EL (cell line): Measurements from ENCODE around the gene SFXN1.
"Not testable (repeated sequence)": the region's sequence is repeated elsewhere in the genome, so short reads cannot be mapped to it uniquely, and the experiment has no call there.

ENCODE experiments used
- DNase-seq: peaks from one replicate; pipeline ENCODE4 v3.0.0-alpha.2; 2016

The SFXN1 gene

DNA sequence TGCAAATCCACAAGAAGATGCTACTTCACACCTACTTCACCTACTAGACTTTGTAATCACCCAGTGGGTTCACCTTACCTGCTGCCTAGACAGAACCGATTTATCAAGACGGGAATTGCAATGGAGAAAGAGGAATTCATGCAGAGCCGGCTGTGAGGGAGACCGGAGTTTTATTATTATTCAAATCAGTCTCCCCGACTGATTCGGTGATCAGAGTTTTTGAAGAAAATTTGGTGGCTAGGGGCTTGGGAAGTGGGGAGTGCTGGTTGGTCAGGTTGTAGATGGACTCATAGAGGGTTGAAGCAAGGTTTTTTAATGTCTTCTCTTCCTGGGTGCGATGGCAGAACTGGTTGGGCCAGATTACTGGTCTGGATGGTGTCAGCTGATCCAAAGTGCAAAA, 23.4 kb downstream of the SFXN1 start:
- DNase-seq = no peak

- not testable (repeated sequence) for DNase-seq
These were observed 29.3 kb downstream of the SFXN1 start for GRCh38 chr5:175507671-175508070.

DNA sequence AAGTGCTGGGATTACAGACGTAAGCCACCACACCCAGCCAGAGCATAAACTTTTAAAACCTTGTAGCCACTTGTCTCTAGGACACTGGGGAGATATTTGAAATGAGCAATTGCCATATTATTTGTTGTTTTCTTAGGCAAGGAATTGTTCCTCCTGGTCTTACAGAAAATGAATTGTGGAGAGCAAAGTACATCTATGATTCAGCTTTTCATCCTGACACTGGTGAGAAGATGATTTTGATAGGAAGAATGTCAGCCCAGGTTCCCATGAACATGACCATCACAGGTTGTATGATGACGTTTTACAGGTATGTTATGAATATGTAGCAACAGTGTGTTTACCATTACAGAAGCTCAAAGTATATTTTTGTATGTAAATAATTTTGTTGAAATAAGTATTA, 30.5 kb downstream of the SFXN1 start:
- no peak for DNase-seq

DNA sequence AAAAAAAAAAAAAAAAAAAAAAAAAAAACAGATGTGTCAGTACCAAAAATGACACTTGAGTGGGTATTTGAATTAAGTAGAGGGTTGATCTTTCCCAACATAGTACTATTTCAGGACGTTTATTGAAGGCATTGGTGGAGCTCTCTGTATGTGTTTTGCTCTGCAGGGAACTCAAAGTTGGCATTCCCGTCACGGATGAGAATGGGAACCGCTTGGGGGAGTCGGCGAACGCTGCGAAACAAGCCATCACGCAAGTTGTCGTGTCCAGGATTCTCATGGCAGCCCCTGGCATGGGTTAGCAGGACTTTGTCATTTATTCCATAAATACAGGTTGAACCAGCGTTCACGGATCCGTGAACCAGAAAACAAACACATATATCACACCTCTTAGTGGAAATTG, 34.9 kb downstream of the SFXN1 start:
- no peak for DNase-seq

DNA sequence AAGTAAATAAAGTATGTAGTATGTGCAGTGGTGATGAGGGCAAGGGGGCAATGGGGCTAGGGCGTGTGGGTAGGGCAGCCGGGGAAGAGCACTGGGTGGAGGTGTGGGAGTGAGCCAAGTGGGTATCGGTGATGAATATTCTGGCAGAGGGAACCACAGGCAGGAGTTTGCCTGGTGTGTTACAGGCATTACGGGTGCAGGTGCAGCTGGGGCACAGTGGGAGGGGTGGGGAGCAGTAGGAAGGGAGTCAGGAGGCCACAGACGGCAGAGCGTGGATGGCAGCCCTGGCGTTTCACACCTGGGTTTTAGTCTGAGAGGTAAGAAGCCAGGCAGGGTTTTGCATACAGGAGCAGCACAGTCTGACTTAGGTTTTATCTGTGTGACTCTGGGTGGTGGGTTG, 35.4 kb downstream of the SFXN1 start:
- DNase-seq = no peak

- DNase-seq = peak; percentile 10
These were observed 38.8 kb downstream of the SFXN1 start for GRCh38 chr5:175516933-175517823.

- DNase-seq = peak; percentile 89
These were observed 39.6 kb downstream of the SFXN1 start for GRCh38 chr5:175517824-175518450.

DNA sequence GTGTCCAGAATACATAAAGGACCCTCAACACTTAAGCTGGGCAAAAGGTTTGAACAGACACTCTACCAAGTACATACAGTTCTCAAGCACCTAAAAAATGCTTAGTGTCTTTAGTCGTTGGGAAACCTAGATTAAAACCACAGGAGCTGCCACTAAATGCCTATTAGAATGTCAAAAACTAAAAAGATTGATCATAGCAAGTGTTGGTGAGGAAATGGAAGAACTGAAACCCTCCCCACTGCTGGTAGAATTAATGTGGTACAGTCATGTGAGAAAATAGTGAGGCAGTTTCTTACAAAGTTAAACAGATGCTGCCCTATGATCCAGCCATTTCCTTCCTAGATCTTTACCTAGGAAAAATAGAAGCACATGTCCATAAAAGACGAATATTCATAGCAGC, 40.6 kb downstream of the SFXN1 start:
- DNase-seq = no peak

DNA sequence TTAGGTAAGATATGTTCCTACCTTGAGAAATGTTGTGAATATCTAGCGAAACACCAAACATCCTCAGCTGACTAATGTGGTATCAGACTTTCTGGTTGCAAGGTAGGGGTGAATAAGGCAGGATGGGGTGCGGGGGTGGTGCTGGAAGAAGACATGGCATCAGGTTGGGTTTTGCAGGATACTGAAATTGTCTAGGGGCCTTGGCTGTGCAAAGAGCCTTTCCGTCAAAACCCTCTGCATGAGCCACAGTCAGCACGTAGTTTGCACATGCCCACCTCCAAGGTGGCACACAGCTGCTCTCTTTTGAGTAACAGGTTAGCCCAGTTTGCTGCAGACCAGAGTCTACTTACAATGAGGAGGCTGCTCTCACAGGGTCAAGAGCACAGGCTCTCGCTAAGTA, 42.0 kb downstream of the SFXN1 start:
- DNase-seq = no peak

- DNase-seq = no peak
These were observed 42.5 kb downstream of the SFXN1 start for GRCh38 chr5:175520873-175521272.

GRCh38 chr5:175521313-175521833, 43.0 kb downstream of the SFXN1 start:
- DNase-seq = no peak

DNA sequence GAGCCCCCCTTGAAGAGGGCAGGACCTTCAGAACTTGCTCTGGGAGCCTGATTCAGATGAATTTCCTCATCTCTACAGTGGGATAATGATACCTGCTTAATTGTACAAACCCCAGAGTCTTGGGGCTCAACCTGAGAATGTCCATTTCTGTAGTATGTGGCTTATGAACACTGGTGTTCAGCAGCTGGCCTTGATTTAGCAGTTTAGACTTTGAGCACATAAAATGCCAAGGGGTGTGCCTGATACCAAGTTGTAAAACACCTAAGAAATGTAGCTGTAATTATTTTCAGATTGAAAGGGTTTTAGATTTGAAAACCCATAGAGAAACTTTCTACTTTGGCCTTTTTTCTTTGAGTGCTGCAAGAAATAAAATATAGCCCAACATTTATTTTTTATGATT, 44.9 kb downstream of the SFXN1 start:
- no peak for DNase-seq

- DNase-seq = no peak
These were observed 45.9 kb downstream of the SFXN1 start for GRCh38 chr5:175524211-175524610.

- no peak for DNase-seq
These were observed 48.3 kb downstream of the SFXN1 start for GRCh38 chr5:175526691-175527090.

DNA sequence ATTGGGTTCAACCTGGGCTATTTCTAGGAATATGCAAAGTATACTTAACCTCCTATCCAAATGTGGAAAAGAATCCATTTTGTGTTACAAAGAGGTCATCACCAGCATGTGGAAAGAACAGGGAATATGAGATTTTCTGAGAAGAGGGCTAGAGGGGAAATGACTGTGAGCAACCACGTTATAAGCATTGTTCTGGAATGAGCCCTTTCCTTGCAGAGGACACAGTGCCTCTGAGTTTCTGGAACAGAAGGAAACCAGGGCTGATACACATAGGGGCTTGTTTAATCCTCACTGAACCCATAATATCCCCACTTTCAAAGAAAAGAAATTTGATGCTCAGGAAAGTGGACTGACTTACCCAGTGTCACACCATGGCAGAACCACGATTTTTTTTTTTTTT, 53.0 kb downstream of the SFXN1 start:
- no peak for DNase-seq

GRCh38 chr5:175534070-175534932, 55.9 kb downstream of the SFXN1 start:
- peak; percentile 81 for DNase-seq

GRCh38 chr5:175535331-175535730, 57.0 kb downstream of the SFXN1 start:
- not testable (repeated sequence) for DNase-seq

DNA sequence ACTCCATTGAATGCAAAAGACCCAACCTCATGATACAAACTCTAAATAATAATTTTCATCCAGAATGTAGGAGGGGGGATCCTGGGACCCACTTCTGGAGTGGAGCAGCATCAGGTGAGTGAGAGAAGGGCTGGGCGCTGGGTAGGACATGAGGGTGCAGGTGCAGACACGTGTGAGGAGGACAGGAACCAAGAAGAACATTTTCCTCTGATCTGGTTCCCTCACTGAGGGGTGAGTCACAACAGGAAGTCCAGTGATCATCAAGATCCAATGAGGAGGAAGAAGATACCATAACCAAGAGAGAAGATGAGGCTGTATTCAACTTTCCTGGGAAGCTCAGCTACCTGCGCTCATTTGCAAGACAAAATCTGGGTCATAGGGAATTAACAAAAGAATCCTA, 57.4 kb downstream of the SFXN1 start:
- DNase-seq = no peak

DNA sequence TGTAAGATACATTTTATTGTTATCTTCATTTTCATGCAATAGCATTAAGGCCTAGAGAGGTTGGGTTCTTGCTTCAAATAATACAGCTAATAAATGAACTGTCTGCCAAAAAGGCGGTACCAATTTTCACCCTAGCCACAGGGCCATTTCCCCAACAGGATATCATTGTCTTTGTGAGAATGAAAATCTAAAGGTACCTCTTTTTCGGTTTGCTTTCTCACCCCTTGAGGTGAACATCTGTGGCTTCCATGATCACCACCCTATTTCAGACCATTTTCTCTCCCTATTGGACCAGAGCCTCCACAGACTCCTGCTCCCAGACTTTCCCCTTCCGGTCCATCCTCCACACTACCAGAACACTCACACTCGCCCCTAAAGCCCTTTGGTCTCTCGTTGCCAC, 60.2 kb downstream of the SFXN1 start:
- DNase-seq = no peak

DNA sequence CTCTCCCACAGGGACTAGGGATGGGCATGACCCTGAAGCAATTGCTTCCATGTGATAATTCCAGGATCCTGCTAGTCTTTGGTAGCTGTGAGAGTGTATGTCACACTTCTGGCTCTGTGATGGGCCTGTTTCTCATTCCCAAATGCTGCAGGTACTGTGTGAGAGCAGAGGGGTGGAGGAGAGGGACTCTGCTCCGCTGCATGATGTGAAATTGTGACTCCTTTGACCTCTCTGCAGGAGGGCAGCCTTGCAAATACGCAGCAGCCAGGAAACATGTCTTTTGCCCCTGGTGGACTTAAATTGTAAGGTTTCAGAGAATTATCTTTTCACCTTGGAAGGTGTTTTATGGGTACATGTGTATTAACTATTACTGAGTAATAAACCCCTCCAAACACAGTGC, 61.6 kb downstream of the SFXN1 start:
- no peak for DNase-seq

- no peak for DNase-seq
These were observed 62.9 kb downstream of the SFXN1 start for GRCh38 chr5:175541264-175541663.

DNA sequence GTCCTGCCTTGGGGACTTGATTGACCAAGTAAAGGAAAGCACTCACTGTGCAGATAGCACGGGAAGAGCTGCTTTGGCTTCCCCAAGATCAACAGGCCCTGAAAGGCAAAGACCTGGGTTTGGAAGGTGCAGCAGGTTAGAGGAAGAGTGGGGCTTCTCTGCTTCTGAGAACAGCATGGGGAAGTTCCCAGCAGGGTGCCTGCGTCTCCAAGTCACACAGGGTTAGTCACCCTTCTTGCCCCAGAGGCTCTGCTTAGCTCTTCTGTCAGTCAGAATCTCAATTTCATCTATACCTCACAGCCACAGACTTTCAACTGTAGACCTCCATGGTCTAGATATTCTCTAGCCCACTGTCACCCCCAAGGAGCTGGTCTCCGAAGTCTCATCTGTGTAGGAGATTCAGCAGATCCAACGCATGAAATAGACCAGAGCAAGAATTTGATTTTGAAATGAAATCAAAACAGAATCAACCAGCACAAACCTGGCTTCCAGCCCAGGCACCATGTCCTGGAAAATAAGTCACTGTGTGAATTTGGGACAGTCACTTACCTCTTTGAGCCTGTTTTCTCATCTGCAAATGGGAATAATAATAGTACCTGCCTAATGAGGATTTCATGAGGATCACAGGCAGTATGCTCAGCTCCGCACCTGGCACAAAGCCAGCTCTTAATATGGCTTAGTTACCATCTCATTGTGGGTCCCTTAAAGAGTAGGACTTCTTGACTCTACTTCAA, 64.0 kb downstream of the SFXN1 start:
- DNase-seq = no peak

GRCh38 chr5:175542966-175543235, 64.5 kb downstream of the SFXN1 start:
- no peak for DNase-seq
